DOHH2 (cell line): ENCODE results near the gene SPON1.

Experiments used
- H3F3A ChIP-seq: fragments of 200-600 bp; sonication (generic), shearing (Covaris generic); 2 replicates; pipeline ENCODE4 v1.6.0; 2016; ENCODE audit warnings: antibody characterized with exemption, mild to moderate bottlenecking; ENCODE audit not compliant: control insufficient read depth, insufficient read depth
- H3K27ac ChIP-seq: fragments of 200-600 bp; sonication (generic); 2 replicates; pipeline ENCODE4 v1.5.1; 2014; ENCODE audit warnings: low read depth, mild to moderate bottlenecking, low read length, moderate library complexity
- H3K27me3 ChIP-seq: fragments of 200-600 bp; sonication (generic); 2 replicates; pipeline ENCODE4 v1.6.1; 2014; ENCODE audit warnings: mild to moderate bottlenecking, low read length, mixed read lengths; ENCODE audit not compliant: control insufficient read depth
- H3K36me3 ChIP-seq: fragments of 200-600 bp; sonication (generic); 2 replicates; pipeline ENCODE4 v1.6.1; 2014; ENCODE audit warnings: mild to moderate bottlenecking, low read length, moderate library complexity, mixed read lengths; ENCODE audit not compliant: control insufficient read depth
- H3K4me1 ChIP-seq: fragments of 200-600 bp; sonication (generic); 2 replicates; pipeline ENCODE4 v1.6.1; 2014; ENCODE audit warnings: mild to moderate bottlenecking, low read length, mixed read lengths; ENCODE audit not compliant: control insufficient read depth
- H3K4me2 ChIP-seq: fragments of 200-600 bp; sonication (generic); 2 replicates; pipeline ENCODE4 v1.6.0; 2014; ENCODE audit warnings: mild to moderate bottlenecking, low read length, moderate library complexity
- H3K4me3 ChIP-seq: fragments of 200-600 bp; sonication (generic); 2 replicates; pipeline ENCODE4 v1.5.1; 2014; ENCODE audit warnings: mild to moderate bottlenecking, low read length, mixed read lengths
- H3K79me2 ChIP-seq: fragments of 200-600 bp; sonication (generic); 2 replicates; pipeline ENCODE4 v1.6.1; 2014; ENCODE audit warnings: mild to moderate bottlenecking, low read length, mixed read lengths; ENCODE audit not compliant: control insufficient read depth
- H3K9me2 ChIP-seq: fragments of 200-600 bp; sonication (generic); replicated peaks from 2 replicates; pipeline ENCODE4 v1.6.1; 2014; ENCODE audit warnings: mild to moderate bottlenecking, low read length, mixed read lengths; ENCODE audit not compliant: control insufficient read depth
- H3K9me3 ChIP-seq: fragments of 200-600 bp; sonication (generic); 2 replicates; pipeline ENCODE4 v1.6.1; 2014; ENCODE audit warnings: antibody characterized with exemption, low read length, mixed read lengths; ENCODE audit not compliant: control insufficient read depth, insufficient read depth
- H4K20me1 ChIP-seq: fragments of 200-600 bp; sonication (generic); 2 replicates; pipeline ENCODE4 v1.6.0; 2014; ENCODE audit warnings: low read depth, mild to moderate bottlenecking, antibody characterized with exemption, low read length, moderate library complexity; ENCODE audit not compliant: control insufficient read depth, insufficient read depth
- CTCF ChIP-seq: fragments of 200-600 bp; sonication (generic); IDR thresholded peaks from one replicate; pipeline ENCODE4 v1.5.1; 2014; ENCODE audit warnings: antibody characterized with exemption, mild to moderate bottlenecking, low read depth, low read length; ENCODE audit not compliant: poor library complexity, severe bottlenecking
- EZH2phosphoT487 ChIP-seq: fragments of 200-600 bp; sonication (generic); IDR thresholded peaks from 2 replicates; pipeline ENCODE4 v1.6.1; 2017; ENCODE audit warnings: borderline replicate concordance, mild to moderate bottlenecking, antibody characterized with exemption, low read length, moderate library complexity, mixed read lengths

The SPON1 gene

GRCh38 chr11:14015711-14016110, 53.2 kb downstream of the SPON1 start:
- Histone ChIP-seq H3K79me2 (no peaks in the 10 kb centered on the region), H3K27me3 (peaks cover 10% of the 10 kb centered on the region), H3K9me2 (no peaks in the 10 kb centered on the region), H4K20me1 (no peaks in the 10 kb centered on the region), H3K36me3 (no peaks in the 10 kb centered on the region), H3K9me3 (no peaks in the 10 kb centered on the region), H3K27ac (no peak overlapping the region), H3K4me3 (no peak overlapping the region), H3K4me1 (no peaks in the 10 kb centered on the region), H3K4me2 (no peak overlapping the region), H3F3A (no peaks in the 10 kb centered on the region)
- no peak for TF ChIP-seq EZH2phosphoT487

- no peaks in the 10 kb centered on the region for H3K36me3 ChIP-seq
- no peak overlapping the region for H3K4me2 ChIP-seq
- no peaks in the 10 kb centered on the region for H3K4me1 ChIP-seq
- H3K79me2 ChIP-seq = no peaks in the 10 kb centered on the region
- no peak for TF ChIP-seq CTCF
- TF ChIP-seq EZH2phosphoT487 = no peak
- no peaks in the 10 kb centered on the region for H3K9me2 ChIP-seq
- H3K4me3 ChIP-seq = no peak overlapping the region
- no peaks in the 10 kb centered on the region for H3K9me3 ChIP-seq
- no peaks in the 10 kb centered on the region for H3F3A ChIP-seq
- H3K27ac ChIP-seq = no peak overlapping the region
- H4K20me1 ChIP-seq = no peaks in the 10 kb centered on the region
- peaks cover 10% of the 10 kb centered on the region for H3K27me3 ChIP-seq
Observed at GRCh38 chr11:14018441-14018840, 55.9 kb downstream of the SPON1 start.

GRCh38 chr11:14021738-14022137, 59.2 kb downstream of the SPON1 start:
- Histone ChIP-seq H3K79me2 (no peaks in the 10 kb centered on the region), H4K20me1 (no peaks in the 10 kb centered on the region), H3F3A (no peaks in the 10 kb centered on the region), H3K4me1 (no peaks in the 10 kb centered on the region), H3K36me3 (no peaks in the 10 kb centered on the region), H3K9me3 (no peaks in the 10 kb centered on the region), H3K9me2 (no peaks in the 10 kb centered on the region), H3K4me3 (no peak overlapping the region), H3K27me3 (peaks cover 10% of the 10 kb centered on the region), H3K4me2 (no peak overlapping the region), H3K27ac (no peak overlapping the region)
- TF ChIP-seq EZH2phosphoT487 (no peak), CTCF (no peak)

- H3K9me2 ChIP-seq = no peaks in the 10 kb centered on the region
- H4K20me1 ChIP-seq = no peaks in the 10 kb centered on the region
- TF ChIP-seq CTCF (no peak), EZH2phosphoT487 (no peak)
- H3K79me2 ChIP-seq = no peaks in the 10 kb centered on the region
- no peak overlapping the region for H3K4me2 ChIP-seq
- no peaks in the 10 kb centered on the region for H3F3A ChIP-seq
- H3K36me3 ChIP-seq = no peaks in the 10 kb centered on the region
- H3K4me3 ChIP-seq = no peak overlapping the region
- H3K9me3 ChIP-seq = no peaks in the 10 kb centered on the region
- H3K27ac ChIP-seq = no peak overlapping the region
- H3K4me1 ChIP-seq = no peaks in the 10 kb centered on the region
- peaks cover 10% of the 10 kb centered on the region for H3K27me3 ChIP-seq
Observed at GRCh38 chr11:14022251-14022650, 59.7 kb downstream of the SPON1 start.
